OCI-LY3 (cell line): ENCODE measurements around the gene GADL1.

Experiments
- CTCF ChIP-seq: fragments of 200-600, 300-600 bp; sonication (generic); IDR thresholded peaks from 2 replicates; pipeline ENCODE4 v1.5.1; 2014; ENCODE audit warnings: antibody characterized with exemption, low read length, low read depth
- EZH2phosphoT487 ChIP-seq: fragments of 200-600 bp; shearing (Covaris generic); IDR thresholded peaks from 2 replicates; pipeline ENCODE4 v1.6.1; 2018; ENCODE audit warnings: antibody characterized with exemption, mixed run types, low read depth

DNA sequence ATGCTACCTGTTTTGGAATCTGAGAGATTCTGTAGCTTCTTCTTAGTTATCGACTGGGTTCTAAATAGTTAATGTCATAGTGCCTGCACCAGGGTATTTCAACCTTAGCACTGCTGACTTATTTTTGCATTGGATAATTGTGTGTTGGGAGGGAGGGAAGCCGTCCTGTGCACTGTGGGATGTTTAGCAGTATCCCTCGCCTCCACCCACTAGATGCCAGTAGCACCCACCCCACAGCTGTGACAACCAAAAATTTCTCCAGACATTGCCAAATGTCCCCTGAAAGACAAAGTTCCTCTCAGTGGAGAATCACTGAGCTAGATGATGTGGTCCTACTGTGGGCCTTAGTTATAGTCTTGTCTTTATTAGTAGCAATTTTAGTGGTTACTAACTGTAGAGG lies 199.8 kb downstream of the GADL1 start:
- TF ChIP-seq CTCF (no peak), EZH2phosphoT487 (no peak)
